Suprapubic skin (tissue), 4 donors: ENCODE data around the gene THRB.

ENCODE experiments used
- EP300 ChIP-seq: sonication (generic); formaldehyde crosslinking; IDR thresholded peaks from one replicate; pipeline ENCODE4 v1.6.1; 2017; ENCODE audit warnings: antibody characterized with exemption
- POLR2A ChIP-seq, 2 donors: fragments of 450-650 bp; IDR thresholded peaks; one replicate each; pipeline ENCODE4 v1.6.1; 2017; ENCODE audit warnings: antibody characterized with exemption in 2 of 2, mild to moderate bottlenecking in 2 of 2, moderate library complexity in 2 of 2
- POLR2AphosphoS5 ChIP-seq, 3 donors: sonication (generic); formaldehyde crosslinking; IDR thresholded peaks; one replicate each; pipeline ENCODE4 v1.6.1; 2017; ENCODE audit warnings: antibody characterized with exemption in 3 of 3
- TF ChIP-seq, protein P1 (sequence below), 2 donors: fragments of 200-600 bp in 1 of 2; fragments of 450-650 bp in 1 of 2; sonication (generic) in 1 of 2; IDR thresholded peaks; one replicate each; pipeline ENCODE4 v1.5.1; 2016 to 2019; ENCODE audit warnings: antibody characterized with exemption in 2 of 2, mild to moderate bottlenecking in 1 of 2, moderate library complexity in 1 of 2

DNA sequence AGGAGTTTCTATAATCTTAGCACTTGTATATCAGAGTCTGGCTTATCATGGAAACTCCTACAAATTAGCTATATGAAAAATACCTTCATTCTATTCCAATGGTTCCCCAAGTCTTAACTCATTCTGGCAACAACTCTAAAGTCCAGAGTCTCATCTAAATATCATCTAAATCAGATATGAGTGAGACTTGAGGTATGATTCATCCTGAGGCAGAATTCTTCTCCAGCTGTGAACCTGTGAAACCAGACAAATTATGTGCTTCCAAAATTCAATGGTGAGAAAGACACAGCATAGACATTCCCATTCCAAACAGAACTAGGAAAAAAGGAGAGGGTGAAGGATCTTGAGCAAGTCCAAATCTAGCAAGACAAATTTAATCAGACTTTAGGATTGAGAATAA, 138.8 kb downstream of the THRB start:
- TF ChIP-seq, protein P1, sequence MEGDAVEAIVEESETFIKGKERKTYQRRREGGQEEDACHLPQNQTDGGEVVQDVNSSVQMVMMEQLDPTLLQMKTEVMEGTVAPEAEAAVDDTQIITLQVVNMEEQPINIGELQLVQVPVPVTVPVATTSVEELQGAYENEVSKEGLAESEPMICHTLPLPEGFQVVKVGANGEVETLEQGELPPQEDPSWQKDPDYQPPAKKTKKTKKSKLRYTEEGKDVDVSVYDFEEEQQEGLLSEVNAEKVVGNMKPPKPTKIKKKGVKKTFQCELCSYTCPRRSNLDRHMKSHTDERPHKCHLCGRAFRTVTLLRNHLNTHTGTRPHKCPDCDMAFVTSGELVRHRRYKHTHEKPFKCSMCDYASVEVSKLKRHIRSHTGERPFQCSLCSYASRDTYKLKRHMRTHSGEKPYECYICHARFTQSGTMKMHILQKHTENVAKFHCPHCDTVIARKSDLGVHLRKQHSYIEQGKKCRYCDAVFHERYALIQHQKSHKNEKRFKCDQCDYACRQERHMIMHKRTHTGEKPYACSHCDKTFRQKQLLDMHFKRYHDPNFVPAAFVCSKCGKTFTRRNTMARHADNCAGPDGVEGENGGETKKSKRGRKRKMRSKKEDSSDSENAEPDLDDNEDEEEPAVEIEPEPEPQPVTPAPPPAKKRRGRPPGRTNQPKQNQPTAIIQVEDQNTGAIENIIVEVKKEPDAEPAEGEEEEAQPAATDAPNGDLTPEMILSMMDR (IDR thresholded peaks at IDR 0.05): no peak
- TF ChIP-seq POLR2A (IDR thresholded peaks at IDR 0.05) (no peak), POLR2AphosphoS5 (IDR thresholded peaks at IDR 0.05) (no peak), EP300 (no peak)
